Naive B cell (primary cell): ENCODE results near the gene FAM131C. TPM values are rescaled to one million over a fixed set of nuclear protein-coding genes. Genes with fewer than 3 reads are reported as not detected.

Source experiments
- ATAC-seq, 2 donors: fragments of 150-1000 bp; cut with Tn5 transposase; 2 replicates each; pipeline ENCODE4 v1.10.0; 2021; ENCODE audit warnings: low read depth in 2 of 2, mild to moderate bottlenecking in 2 of 2, moderate library complexity in 2 of 2
- DNase-seq: peaks from one replicate; pipeline ENCODE4 v3.0.0; 2022
- H3K27ac Mint-ChIP-seq, 6 donors: one replicate each; pipeline ENCODE4 v1.8.0; 2020 to 2022; ENCODE audit warnings: mild to moderate bottlenecking in 6 of 6, mixed read lengths in 6 of 6, moderate library complexity in 5 of 6, inconsistent platforms in 2 of 6
- H3K27me3 Mint-ChIP-seq, 3 donors: one replicate each; pipeline ENCODE4 v1.8.0; 2021 to 2022; ENCODE audit warnings: mixed read lengths in 3 of 3, mild to moderate bottlenecking in 1 of 3
- H3K36me3 Mint-ChIP-seq, 2 donors: one replicate each; pipeline ENCODE4 v1.8.0; 2020 to 2022; ENCODE audit warnings: mixed read lengths in 2 of 2, inconsistent platforms in 1 of 2, mild to moderate bottlenecking in 1 of 2
- H3K4me1 Mint-ChIP-seq, 3 donors: one replicate each; pipeline ENCODE4 v1.8.0; 2020 to 2022; ENCODE audit warnings: mixed read lengths in 3 of 3, inconsistent platforms in 1 of 3, mild to moderate bottlenecking in 1 of 3, moderate library complexity in 1 of 3
- H3K4me3 Mint-ChIP-seq, 8 donors: one replicate each; pipeline ENCODE4 v1.8.0; 2020 to 2022; ENCODE audit warnings: mild to moderate bottlenecking in 8 of 8, mixed read lengths in 8 of 8, moderate library complexity in 8 of 8, inconsistent platforms in 2 of 8
- H3K9me3 Mint-ChIP-seq, 7 donors: one replicate each; pipeline ENCODE4 v1.8.0; 2020 to 2022; ENCODE audit warnings: mixed read lengths in 7 of 7, mild to moderate bottlenecking in 5 of 7, inconsistent platforms in 2 of 7, moderate library complexity in 1 of 7
- polyA plus RNA-seq, 6 donors: library from polyadenylated mRNA; unstranded; fragments of 300-500 nt; fragmentation: Illumina TruSeq; gene quantifications; one replicate each; pipeline ENCODE4 v1.2.3, GENCODE V29; 2021; ENCODE audit warnings: low read depth in 6 of 6

The FAM131C gene
- polyA plus RNA-seq, 6 donors from 2014 or later: not detected

GRCh38 chr1:16078925-16079656, 5.6 kb upstream of the FAM131C start:
- Mint-ChIP-seq H3K36me3 (no peaks in the 10 kb centered on the region), H3K27ac (peak overlapping the region in 2 of 6 donors; percentile 30 to 92), H3K9me3 (peaks cover 0 to 2% (median 0%) of the 10 kb centered on the region in 7 donors), H3K4me3 (peak overlapping the region; percentile 39 to 87 (median 76)), H3K4me1 (peaks cover 7 to 12% (median 11%) of the 10 kb centered on the region in 3 donors), H3K27me3 (peaks cover 10 to 23% (median 16%) of the 10 kb centered on the region in 3 donors)
- ATAC-seq (peak; percentile 80 to 83), DNase-seq (peak; percentile 63)

GRCh38 chr1:16077406-16078245, 4.2 kb upstream of the FAM131C start:
- Mint-ChIP-seq H3K9me3 (peaks cover 0 to 2% (median 0%) of the 10 kb centered on the region in 7 donors), H3K4me1 (peaks cover 12 to 16% (median 16%) of the 10 kb centered on the region in 3 donors), H3K4me3 (peak overlapping the region in 2 of 8 donors; percentile 42 to 60), H3K36me3 (no peaks in the 10 kb centered on the region), H3K27me3 (peaks cover 15 to 23% (median 22%) of the 10 kb centered on the region in 3 donors), H3K27ac (peak overlapping the region in 1 of 6 donors; percentile 98)
- no peak for ATAC-seq
- DNase-seq: no peak

DNA sequence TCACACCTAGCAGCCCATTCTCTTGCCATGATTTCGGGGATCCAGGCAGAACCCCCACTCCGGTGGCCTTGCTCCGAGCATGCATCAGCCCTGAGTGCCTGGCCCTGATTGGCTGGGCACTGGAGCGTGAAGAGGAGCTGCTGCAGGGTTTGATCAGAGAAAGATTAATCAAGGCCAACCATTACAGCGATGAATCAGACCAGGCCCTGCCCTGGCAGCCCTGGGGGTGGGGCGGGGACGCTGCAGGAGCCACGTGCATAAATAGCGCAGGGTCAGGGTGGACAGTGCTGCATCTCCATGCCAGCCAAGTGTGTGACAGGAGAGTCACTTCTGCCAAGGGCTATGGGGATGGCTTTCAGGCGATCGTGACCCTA, 3.4 kb upstream of the FAM131C start:
- peaks cover 0 to 2% (median 0%) of the 10 kb centered on the region in 7 donors for H3K9me3 Mint-ChIP-seq
- peaks cover 19 to 30% (median 24%) of the 10 kb centered on the region in 3 donors for H3K27me3 Mint-ChIP-seq
- no peaks in the 10 kb centered on the region for H3K36me3 Mint-ChIP-seq
- DNase-seq (no peak), ATAC-seq (no peak)
- H3K4me3 Mint-ChIP-seq: no peak overlapping the region
- peaks cover 12 to 16% (median 16%) of the 10 kb centered on the region in 3 donors for H3K4me1 Mint-ChIP-seq
- H3K27ac Mint-ChIP-seq: no peak overlapping the region

GRCh38 chr1:16076031-16076864, 2.8 kb upstream of the FAM131C start:
- H3K4me1 Mint-ChIP-seq: peaks cover 12 to 16% (median 16%) of the 10 kb centered on the region in 3 donors
- no peak overlapping the region for H3K27ac Mint-ChIP-seq
- no peaks in the 10 kb centered on the region for H3K36me3 Mint-ChIP-seq
- ATAC-seq (no peak), DNase-seq (no peak)
- peaks cover 0 to 2% (median 0%) of the 10 kb centered on the region in 7 donors for H3K9me3 Mint-ChIP-seq
- H3K4me3 Mint-ChIP-seq: no peak overlapping the region
- H3K27me3 Mint-ChIP-seq: peaks cover 20 to 36% (median 27%) of the 10 kb centered on the region in 3 donors

DNA sequence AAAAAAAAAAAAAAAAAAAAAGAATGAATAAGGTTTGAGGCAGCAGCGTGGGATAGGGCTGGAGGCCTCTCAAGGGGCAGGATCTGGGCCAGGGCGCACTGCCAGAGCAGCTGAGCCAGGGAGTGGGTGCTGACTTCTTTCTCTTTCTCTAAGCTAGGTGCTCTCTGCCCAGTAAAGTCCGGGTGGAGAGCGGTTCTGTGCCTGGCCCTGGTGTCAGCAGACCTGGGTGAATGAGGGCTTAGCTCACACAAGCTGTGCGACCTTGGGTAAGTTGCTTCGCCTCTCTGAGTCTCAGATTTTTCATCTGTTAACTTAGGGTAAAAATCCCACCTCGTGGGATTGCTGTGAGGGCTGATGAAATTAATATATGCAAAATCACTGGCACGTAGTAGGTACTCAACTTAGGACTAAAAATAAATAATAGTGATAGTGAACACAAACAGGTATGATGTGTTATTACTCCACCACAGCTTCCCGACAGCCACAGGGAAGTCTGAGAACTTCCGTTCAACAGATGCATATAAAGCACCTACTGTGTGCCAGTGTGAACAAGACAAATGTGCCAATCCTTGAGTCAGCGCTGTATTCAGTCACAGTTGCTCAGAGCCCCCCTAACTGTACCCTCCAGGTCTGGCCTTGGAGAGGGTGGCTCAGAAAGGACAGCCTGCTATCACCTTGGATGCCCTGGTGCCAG, 2.0 kb upstream of the FAM131C start:
- Mint-ChIP-seq H3K36me3 (no peaks in the 10 kb centered on the region), H3K4me1 (peaks cover 12 to 16% (median 16%) of the 10 kb centered on the region in 3 donors), H3K9me3 (peaks cover 0 to 2% (median 0%) of the 10 kb centered on the region in 7 donors), H3K27ac (peak overlapping the region in 1 of 6 donors; percentile 59), H3K4me3 (no peak overlapping the region), H3K27me3 (peaks cover 20 to 39% (median 34%) of the 10 kb centered on the region in 3 donors)
- DNase-seq: no peak
- ATAC-seq: no peak

DNA sequence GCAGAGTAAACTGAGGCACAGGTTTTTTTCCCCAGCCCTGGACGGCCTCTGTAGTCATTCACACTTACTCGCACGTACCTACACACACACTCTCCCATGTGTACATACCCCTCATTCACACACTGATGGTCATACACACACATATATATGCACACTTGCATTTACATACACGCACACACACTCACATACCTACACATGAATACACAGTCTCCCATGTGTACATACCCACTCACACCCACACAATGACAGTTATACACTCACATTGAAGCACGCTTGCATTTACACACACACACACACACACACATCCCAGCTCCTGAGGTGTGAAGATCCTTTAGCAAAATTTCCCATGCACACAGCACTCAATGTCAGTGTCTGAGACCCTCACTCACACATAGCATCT, 766 bp upstream of the FAM131C start:
- ATAC-seq (no peak), DNase-seq (no peak)
- Mint-ChIP-seq H3K4me3 (peak overlapping the region; percentile 48 to 90 (median 80)), H3K36me3 (no peaks in the 10 kb centered on the region), H3K27me3 (peaks cover 20 to 48% (median 37%) of the 10 kb centered on the region in 3 donors), H3K27ac (no peak overlapping the region), H3K9me3 (peaks cover 0 to 2% (median 0%) of the 10 kb centered on the region in 7 donors), H3K4me1 (peaks cover 11 to 16% (median 16%) of the 10 kb centered on the region in 3 donors)

DNA sequence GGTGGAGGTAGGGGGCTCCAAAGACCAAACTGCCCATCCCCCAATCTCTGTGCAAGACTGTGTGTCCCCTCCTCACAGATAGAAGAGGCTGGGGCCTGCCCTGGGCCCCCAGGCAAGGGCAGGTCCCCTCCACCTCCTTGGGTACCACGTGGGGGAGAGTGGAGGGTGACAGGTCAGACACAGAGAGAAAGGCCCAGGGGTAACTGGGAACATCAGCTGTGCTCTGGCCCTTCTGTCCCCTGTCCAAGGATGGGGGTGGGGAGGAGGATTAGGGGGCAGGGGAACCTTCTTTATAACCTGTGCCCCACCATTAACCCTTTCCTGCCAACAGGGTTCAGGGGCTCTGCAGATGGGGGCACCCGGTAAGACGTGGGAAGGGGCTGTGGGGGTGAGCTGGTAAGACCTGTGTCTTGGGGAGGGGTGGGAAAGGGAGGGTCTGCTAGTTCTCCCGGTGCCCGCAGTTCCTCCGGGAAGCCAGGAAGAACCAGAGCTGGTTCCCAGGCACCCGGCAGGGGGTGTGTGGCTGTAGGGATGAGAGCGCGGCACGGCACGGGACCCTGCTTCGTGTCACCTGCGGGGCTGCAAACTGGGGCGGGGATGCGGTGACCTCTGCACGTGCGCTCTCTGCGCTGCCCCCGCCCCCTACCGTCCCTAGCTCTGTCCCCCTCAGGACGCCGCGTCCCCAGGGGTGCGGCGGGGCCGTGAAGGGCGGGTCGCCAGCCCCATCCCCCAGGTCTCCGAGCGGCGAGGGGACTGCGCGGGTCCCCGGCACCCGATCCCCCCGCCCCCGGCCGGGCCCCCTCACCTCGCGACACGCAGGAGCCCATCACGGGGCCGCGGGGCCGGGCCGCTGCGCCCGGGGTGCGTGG, 601 bp downstream of the FAM131C start:
- DNase-seq (no peak), ATAC-seq (peak in 1 of 2 donors; percentile 29)
- Mint-ChIP-seq H3K4me3 (peak overlapping the region in 3 of 8 donors; percentile 41 to 67 (median 43)), H3K27ac (peak overlapping the region in 1 of 6 donors; percentile 77), H3K9me3 (peaks cover 0 to 2% (median 0%) of the 10 kb centered on the region in 7 donors), H3K4me1 (peaks cover 5 to 12% (median 10%) of the 10 kb centered on the region in 3 donors), H3K36me3 (no peaks in the 10 kb centered on the region), H3K27me3 (peaks cover 20 to 56% (median 47%) of the 10 kb centered on the region in 3 donors)

- H3K4me1 Mint-ChIP-seq: peaks cover 5 to 10% (median 9%) of the 10 kb centered on the region in 3 donors
- H3K9me3 Mint-ChIP-seq: peaks cover 0 to 2% (median 0%) of the 10 kb centered on the region in 7 donors
- ATAC-seq (no peak), DNase-seq (no peak)
- H3K27me3 Mint-ChIP-seq: peaks cover 25 to 56% (median 53%) of the 10 kb centered on the region in 3 donors
- no peaks in the 10 kb centered on the region for H3K36me3 Mint-ChIP-seq
- H3K4me3 Mint-ChIP-seq: peak overlapping the region in 4 of 8 donors; percentile 4 to 58 (median 42)
- no peak overlapping the region for H3K27ac Mint-ChIP-seq
Observed at GRCh38 chr1:16072095-16072494, 1.4 kb downstream of the FAM131C start.

- no peak for ATAC-seq
- Mint-ChIP-seq H3K27me3 (peaks cover 25 to 56% (median 53%) of the 10 kb centered on the region in 3 donors), H3K4me3 (peak overlapping the region in 4 of 8 donors; percentile 7 to 58 (median 50)), H3K4me1 (peaks cover 5 to 10% (median 9%) of the 10 kb centered on the region in 3 donors), H3K9me3 (peaks cover 0 to 2% (median 0%) of the 10 kb centered on the region in 7 donors), H3K36me3 (no peaks in the 10 kb centered on the region), H3K27ac (peak overlapping the region in 1 of 6 donors; percentile 62)
- no peak for DNase-seq
Observed at GRCh38 chr1:16071614-16072013, 1.8 kb downstream of the FAM131C start.

- ATAC-seq (no peak), DNase-seq (no peak)
- Mint-ChIP-seq H3K4me3 (no peak overlapping the region), H3K4me1 (peaks cover 5 to 10% (median 9%) of the 10 kb centered on the region in 3 donors), H3K9me3 (no peaks in the 10 kb centered on the region), H3K27ac (no peak overlapping the region), H3K27me3 (peaks cover 22 to 53% (median 52%) of the 10 kb centered on the region in 3 donors), H3K36me3 (no peaks in the 10 kb centered on the region)
Observed at GRCh38 chr1:16070640-16071355, 2.7 kb downstream of the FAM131C start.
